Hematopoietic multipotent progenitor cell treated with erythropoietin and hydrocortisone succinate and interleukin-3 and kit ligand, for 15 days (in vitro differentiated cells): ENCODE measurements around the gene EMP3.

Experiments used
- DNase-seq: peaks from one replicate; pipeline ENCODE4 v3.0.0-alpha.2; 2015; ENCODE audit warnings: low spot score

EMP3 gene

DNA sequence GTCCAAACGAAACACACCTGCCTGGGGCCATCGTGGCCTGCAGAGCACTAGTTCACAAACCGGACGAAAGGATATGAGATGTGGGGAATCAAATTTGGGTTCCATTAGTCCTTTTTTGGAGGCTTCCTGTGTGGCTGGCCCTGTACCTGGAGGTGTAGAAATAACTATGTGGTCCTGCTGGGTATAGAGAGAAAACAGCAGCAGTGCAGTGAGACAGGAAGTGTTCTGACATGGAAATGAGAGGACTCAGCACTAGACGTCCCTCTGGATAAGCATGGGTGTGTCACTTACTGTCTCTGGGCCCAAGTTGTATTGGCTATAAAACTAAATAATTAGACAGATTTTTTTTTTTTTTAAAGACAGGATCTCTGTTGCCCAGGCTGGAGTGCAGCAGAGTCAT, 53.7 kb downstream of the EMP3 start:
- no peak for DNase-seq
